GM19023 (cell line): ENCODE data around the gene TBKBP1.

ENCODE experiments used
- ATAC-seq: cut with Tn5 transposase; IDR thresholded peaks from one replicate; pipeline ENCODE4 v1.9.1; 2021; ENCODE audit warnings: mild to moderate bottlenecking, moderate library complexity; ENCODE audit not compliant: unreplicated experiment

TBKBP1 gene

DNA sequence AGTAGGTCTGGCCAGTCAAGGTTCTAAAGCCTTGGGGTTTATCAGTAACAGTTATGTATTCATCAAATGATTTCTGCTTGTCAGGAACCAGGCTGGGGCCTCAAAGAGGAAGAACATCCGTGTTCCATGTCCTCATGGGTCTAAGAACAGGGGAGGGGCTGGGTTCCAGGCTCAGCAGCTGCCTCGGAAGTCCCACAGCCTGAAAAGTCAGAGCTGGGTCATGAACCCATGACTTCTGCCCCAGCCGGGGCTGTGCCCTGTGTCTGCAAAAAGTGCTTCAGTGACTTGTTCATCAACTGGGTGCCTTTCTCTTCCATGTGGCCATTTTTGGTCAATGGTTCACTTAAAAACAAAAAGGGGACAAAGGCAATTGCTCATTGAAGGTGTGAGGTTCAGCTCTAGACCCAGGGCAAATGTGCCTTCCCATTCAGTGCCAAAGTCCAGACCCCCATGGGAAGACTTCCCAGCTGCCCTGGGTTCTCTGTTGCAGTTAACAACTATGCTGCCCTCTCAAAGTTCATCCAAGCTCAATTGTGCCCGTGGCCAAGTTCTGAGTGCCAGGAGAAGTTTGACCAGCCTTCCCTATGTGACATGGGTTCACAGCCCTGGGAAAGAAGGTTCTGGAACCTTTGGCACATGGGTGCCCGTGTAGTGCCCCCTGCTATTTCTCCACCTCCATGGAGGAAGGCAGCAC, 18.5 kb downstream of the TBKBP1 start:
- ATAC-seq, result no peak

DNA sequence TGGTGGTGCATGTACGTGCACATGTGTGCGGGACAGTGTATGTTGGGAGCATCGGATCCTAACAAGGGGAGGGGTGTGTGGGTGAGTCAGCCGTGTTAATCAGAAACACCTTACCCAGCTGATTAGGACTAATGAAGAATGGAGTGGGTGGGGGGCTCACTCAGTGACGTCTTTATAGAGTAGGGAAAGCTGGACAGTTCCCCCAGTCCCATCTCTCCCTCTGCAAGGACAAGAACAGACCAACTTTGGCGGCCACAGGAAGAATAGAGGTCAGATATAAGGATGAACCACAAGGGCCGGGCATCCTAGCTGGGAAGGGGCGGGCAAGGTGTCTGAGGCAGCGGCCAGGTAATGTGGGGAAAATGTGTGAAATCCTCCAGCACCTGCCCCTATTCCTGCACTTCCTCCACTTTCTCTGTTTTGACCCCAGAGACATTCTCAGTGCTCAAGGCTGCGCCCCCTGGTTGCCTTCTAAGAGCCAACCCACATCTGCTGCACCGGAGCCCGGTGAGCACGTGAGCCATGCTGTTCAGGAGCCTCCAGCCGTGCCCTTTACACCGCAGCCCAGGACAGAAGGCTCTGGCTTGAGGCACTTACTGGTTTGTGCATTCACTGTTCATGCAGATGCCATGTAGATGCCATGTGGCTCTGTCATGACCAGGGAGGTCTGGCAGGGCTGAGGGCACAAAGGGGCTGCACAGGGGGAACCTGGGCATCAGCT, 20.2 kb downstream of the TBKBP1 start:
- no peak for ATAC-seq

DNA sequence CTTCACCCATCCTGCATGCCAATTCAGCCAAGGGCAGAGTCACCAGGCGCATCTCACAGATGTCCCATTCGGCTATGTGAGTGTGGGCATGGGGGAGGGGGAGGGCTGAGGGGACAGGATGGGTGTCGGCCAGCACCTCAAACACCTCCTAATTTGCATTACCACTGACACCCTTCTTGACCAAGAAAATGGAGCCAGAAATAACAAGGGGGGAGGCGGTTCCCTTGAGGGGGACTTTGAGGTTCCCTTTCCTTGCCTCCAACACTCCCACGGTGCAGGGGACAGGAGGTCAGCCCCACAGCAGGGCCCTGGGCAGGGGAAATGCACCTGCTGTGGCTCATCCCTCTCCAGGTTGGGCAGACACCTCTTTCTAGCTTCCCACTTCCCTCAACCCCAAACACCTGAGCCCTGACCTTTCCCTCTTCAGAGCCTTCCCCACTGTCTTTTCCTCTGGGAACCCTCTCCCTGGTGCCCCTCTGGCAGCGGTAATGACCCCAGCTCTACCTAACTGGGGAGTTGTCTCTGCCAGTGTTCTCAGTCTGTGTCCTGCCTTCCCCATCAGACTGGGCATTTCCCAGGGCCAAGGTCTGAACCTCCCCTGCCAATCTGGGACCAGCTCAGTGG, 20.9 kb downstream of the TBKBP1 start:
- ATAC-seq, result no peak

DNA sequence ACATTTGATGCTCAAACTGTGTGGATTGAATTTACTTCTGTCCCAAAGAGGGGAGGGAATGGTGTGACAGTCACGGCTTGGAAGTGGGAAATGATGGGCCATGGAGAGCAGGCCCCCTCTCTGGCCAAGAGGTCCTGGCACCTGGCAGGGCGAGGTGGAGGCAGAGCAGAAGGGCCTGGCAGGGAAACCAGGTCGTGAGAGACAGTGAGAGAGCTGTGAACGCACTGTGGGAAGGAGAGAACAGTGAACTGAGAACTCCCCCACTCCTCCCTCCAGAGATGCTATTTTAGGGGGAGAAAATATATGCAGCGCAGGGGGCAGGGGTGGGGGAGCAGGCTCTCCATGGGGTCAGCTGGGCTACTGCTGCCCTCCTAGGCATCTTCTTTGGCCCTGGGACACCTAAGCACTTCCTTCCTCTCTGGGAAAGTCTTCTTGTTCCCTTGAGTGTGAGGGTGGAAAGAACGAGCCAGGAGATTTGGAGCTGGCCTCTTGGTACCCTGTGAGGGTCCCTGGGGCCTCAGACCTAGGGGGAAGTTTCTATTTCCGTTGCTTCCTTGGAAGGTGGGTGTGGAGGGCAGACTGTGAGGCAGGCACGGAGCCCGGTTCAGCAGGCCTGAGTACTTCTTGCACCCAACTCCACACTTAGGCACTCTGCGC, 21.8 kb downstream of the TBKBP1 start:
- no peak for ATAC-seq

DNA sequence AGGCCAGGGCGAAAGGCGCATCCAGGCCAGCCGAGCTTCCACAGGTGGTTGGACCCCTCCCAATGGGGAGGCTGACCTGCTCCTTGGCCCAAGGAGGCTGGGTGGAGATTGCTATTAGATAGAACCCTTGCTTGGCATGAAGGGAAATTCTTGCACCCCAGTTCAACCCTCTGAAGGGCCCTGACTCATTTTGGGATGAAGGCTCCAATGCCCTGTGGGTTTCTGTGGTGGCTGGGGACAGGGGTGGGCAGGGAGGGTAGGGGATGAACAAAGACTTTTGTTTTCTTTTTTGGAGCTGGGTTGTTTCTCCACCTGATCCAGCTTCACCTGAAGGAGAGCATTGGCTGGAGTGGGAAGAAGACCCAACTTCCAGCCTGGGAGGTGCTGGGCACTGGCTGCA, 22.4 kb downstream of the TBKBP1 start:
- ATAC-seq, result no peak

DNA sequence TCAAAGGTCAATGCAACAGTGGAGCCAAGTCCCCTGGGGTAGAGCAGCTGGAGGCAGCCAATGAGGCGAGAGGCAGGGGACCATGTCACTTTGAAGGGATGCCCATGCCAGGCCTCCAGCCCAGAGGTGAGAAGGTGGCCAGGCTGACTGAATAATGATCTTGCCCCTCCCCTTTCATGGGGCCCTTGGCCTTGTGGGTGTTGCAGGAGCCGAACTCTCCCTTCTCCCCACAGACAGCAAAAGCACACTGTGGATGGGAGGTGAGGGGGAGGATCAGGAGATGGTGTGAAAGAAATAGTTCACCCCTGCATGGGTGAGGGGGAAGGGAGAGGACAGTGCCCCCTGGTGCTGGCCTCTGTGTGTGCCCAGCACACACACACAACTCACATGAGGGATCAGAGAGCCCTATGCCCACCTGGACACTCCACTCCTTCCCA, 23.3 kb downstream of the TBKBP1 start:
- no peak for ATAC-seq

DNA sequence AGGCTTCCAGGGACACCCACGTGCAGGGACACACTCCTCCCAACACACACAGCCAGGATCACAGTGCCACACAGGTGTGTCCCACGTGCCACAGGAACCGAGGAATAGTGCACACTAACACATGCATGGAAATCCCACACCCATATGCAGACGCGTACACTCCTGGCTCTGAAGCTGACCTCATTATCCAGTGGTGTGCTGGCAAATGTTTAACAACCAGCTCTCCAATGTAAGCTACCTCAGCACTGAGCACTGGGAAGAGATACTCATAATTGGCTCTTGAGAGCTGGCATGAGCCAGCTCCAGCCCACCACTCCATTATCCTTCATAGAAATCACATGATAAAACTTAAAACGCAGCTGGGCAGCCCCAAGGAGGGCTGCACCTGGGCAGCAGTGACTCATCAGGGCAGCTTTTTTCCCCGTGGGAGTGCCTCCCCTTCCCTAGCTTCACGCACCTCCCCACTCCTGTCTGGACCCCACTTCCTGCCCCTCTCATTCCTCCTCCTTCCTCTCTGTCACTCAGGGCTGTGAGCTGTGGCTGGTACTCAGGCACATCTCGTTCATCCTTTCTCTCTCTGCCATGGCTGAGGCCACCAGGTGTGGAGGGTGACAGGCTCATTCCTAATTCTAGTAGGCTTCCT, 24.1 kb downstream of the TBKBP1 start:
- no peak for ATAC-seq

DNA sequence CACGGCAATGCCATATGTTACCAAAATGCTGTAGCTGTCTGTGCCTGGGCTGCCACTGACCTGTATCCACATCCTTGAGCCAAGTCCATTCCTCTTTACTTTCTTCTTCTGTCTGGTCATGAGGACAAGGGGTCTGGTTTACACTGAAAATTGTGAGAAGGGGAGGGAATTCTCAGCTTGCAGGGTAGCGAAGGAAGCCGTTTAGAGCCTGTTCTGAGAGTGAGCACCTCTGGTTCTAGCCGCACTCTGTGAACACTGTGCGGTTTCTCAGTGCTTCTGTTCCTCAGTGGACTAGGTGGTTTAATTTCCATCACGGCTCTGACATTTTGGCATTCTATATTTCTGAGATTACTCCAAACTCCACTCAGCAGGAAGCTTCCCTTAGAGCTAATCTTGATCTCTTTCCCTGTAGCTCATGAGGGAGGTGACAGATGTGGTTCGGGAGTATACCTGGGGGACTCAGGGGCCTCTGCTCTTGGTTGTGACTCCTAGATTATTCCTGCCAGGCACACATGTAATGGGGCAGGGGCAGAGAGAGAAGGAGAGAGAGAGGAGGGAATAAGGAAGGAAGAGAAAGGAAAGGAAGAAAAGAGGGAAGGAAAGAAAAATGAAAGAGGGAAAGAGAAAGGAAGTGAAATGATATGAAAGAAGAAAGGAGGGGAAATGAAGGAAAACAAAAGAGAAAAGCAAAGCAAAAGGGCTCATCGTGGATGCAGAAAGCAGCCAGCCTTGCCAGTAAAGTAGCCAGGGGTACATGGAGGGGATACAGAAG, 24.9 kb downstream of the TBKBP1 start:
- no peak for ATAC-seq

DNA sequence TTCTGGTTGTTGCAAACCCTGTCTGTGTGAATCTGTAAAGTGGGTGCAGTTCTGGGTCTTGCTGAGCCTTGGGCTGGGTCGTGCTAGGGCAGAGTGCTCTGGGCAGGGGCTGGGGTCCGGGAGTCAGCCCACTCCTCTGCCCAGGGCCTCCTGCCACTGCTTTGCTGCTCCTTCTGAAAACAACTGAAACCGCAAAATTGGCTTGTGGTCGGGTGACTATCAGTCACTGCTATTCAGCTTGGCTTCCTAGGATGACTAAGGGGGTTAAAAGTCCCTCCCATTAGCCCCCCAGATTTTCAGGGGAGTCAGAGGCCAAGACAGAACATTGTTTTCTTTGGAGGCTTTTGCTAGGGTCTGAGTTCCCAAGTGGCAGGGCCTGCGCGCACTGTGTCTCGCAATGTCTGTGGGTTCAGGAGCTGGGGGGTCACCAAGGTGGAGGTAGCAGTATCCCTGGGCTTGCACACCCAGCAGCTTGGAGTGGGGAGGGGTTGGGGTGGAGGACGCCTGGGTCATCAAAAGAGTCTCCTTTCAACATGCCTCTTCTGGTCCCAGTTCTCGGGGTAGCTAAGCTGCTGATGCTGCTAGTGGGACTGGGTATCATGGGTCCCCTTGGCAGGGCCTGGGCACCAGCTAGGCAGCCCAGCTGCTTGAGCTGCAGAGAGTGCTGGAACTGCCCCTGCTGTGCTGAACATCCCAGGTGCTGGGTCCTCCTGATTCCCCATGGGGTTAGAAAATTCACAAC, 25.6 kb downstream of the TBKBP1 start:
- ATAC-seq, result no peak

DNA sequence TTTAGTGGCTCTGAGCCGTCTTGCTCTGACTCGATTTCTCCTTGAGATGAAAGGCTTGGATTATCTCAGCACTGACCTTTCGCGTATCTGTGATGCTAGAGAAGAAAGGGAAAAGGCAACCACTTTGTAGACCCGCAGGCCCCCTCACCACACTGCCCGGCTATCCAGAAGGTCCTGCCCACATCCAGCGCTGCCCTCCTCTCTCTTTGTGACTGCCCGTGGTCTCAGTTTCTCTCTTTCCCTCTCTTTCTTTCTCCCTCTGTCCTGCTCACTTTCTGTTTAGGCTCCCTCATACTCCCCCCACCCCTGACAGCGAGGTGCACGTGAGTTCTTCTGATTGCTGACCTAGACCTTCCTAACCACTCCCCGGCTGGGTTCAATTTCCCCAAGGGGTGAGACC, 26.2 kb downstream of the TBKBP1 start:
- no peak for ATAC-seq

DNA sequence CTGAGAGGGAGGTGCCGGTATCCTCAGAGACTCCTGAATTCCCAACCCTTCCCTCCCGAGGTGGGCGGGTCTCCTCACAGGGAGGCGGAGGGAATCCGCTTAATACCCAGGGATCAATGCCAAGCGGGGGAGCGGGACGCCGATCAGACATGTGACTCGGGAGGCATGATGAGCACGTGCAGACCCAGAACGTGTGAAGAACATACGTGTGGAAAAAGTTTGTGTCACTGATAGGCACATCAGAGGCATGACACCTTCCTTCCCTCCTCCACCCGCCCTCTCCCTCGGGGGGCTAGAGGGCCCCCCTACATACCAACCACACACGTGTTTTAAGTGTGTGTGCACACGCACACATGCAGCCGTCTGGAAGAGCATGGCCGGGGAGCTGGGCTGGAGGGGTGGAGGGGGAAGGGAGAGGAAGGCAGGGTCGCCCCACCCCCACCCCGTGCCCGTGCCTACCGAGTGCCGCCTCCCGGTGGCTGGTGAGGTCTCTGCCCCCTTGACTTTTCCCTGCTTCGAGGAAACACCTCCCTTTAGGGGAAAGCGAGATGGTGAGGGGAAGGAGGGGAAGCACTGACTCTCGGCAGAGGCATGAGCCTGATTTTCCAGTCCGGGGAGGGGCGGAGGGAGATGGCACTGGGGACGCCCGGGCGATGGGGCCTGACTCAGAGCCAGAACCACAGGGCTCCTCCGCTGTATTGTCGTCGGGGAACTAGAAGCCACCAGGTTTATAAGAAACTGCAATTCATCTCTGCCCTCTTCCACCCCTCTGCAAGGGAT, 27.0 kb downstream of the TBKBP1 start:
- ATAC-seq, result no peak

DNA sequence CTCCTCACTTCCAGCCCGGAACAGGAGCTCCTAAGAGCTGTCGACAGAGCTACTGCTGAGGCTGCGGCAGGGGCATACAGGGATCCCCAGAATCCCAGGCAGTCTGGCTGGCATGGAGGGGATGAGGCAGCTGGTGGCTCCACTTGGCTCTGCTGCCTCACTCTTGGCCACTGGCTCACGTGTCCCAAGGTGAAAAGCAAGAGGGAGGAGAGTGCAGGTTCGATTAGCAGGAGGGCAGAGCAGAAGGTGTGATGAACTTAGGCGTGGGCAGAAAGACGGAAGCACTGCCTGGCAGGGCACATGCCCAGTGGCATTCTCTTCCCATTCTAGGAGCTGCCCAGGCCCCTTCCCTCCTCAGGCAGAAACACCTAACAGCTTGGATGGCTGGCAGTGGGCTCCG, 27.8 kb downstream of the TBKBP1 start:
- no peak for ATAC-seq

DNA sequence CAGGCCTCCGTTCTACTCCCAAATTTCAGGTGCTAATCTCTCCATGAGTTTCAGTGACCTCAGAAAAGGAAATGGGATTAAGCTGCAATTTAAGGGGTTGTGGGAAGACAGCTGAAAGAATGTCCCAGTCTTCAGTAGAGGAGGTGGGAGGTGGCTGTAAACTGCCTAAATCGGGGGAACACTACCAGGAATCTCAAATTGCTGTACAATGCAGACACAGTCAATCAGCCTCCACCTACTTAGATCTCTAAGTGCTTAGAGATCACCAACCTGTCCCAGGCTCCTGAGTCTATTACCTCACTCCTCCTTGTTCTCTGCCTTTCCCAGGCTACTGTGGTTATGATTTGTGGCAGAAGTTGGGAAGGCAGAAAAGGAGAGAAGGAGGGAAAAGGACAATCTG, 30.7 kb downstream of the TBKBP1 start:
- ATAC-seq, result no peak

DNA sequence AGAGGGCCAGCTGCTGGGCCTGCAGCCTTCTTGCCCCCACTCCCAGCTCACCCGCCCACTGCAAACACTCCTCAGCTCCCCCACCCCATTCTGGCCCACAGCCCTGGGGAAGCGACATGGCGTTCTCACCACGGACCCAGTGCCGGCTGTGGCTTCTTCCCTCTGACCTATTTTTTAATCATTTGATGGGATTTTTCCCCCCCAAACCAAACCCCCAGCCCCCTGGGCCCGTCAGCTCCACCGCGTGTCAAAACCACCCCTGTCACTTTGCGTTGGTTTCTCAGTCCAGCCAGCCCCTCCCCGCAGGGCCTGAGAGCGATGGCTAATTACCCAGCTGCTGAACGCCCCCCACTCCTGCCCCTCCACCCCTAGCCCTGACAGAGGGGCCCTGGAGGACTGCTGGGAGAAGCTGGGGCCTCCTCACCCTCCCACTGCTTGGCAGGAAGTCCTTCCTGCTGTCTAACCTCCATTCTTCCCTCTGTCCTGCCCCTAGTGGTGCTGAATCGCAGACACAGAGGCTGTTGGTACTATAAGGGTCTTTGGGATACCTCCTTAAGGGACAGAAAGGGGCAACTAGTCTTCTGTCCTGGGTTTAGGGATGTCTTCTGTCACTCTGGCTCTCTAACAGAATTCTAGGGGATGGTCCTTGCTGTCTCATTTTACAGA, 31.6 kb downstream of the TBKBP1 start:
- ATAC-seq, result no peak

DNA sequence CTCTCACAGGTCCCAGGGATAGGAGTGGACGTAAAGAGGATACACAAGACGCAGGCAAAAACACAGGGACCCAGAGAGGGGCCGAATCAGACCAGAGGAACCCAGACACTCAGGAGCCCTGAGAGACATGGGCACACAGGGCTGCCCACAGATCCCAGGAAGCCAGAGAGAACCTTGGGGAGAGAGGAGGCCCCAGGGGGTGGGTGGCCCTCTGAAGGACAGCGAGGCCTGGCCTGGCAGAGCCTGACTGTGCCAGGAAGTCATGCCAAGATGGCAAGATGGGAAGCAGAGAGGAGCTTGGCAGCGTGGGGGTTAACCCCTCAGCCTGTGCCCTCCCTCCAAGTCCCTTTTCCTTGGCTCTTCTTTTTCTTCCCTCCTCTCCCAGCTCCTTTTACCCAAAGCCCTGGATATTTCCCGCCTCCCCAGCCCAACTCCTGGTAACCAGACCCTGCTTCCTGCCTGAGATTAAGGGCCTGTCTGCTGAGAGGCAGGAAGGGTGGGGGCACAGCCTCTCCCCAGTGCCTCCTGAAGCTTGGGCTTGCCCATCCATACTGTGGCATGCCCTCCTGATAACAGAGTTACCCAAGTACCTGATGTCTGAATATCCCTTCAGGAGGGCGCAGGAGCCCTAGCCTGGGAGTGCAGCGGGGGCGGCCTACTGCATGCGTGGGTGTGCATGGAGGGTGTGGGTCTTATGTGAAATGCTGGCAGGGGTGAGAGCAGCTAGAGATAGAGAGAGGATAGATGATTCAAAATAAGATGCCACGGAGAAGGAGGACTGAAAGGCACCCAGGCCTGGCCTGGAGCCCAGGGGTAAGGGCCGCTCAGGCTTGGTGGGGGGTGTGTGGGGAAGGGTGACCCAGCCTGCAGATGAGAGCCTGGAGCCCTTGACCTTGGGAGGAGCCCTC, 33.1 kb downstream of the TBKBP1 start:
- ATAC-seq, result no peak

DNA sequence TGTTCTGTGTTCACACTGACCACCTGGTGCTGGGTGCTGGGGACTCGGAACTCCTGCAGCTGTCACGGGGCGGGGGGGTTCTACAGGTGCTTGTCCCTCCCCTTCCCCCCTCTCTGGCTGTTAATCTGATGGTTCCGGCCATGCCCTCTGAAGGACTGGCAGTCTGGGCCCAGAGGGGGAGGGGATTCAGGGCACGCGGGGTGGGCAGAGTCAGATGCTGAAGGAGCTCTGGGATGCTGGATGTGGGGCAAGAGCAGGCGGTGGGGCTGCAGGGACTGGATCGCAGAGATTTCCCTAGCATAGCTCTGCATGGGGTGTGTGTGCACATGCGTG, 33.7 kb downstream of the TBKBP1 start:
- ATAC-seq, result no peak

DNA sequence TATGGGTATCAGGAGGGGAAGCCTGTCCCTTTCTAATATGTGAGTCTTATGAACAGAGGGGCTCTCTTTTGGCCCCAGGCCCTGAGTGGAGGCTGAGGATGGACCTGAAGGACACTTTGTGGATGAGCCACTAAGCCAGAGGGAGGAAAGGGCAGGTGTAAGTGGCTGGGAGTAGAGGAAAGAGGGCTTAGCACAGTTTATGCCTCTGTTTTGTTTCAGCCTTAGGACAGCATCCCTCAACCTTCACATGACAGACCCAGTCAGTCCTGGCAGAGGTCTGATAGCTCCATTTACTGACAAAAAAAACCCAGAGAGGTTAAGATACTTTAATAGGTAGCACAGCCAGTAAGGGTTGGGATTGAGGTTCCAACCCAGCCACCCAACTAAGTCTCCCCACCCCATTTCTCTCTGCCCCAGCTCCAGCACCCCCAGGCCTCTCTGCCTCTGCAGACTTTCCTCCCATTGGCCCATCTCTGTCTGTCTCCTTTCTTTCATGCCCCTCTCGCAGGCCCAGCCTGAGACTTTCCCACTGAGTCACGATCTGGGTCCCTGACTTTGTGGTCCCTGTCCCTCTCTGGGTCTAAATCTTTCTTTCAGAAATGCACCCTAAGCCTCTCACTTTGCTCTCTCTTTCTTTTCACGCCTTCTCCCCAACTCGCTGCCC, 34.4 kb downstream of the TBKBP1 start:
- ATAC-seq, result no peak
